OCI-LY1 (cell line): ENCODE data around the gene MRPS6.

Experiments used
- H2AFZ ChIP-seq: fragments of 200-600 bp; sonication (generic), shearing (Covaris generic); 2 replicates; pipeline ENCODE4 v1.6.0; 2014; ENCODE audit warnings: antibody characterized with exemption, mild to moderate bottlenecking, low read length
- H3F3A ChIP-seq: fragments of 200-600 bp; sonication (generic), shearing (Covaris generic); 2 replicates; pipeline ENCODE4 v1.6.0; 2014; ENCODE audit warnings: mild to moderate bottlenecking, antibody characterized with exemption, low read length, moderate library complexity; ENCODE audit not compliant: insufficient read depth
- H3K27ac ChIP-seq: fragments of 200-600 bp; sonication (generic); 2 replicates; pipeline ENCODE4 v1.5.1; 2014; ENCODE audit warnings: low read length, mixed run types, mild to moderate bottlenecking, low read depth; ENCODE audit not compliant: poor library complexity, severe bottlenecking
- H3K27me3 ChIP-seq: fragments of 200-600 bp; sonication (generic); 2 replicates; pipeline ENCODE4 v1.6.0; 2014; ENCODE audit warnings: antibody characterized with exemption, mild to moderate bottlenecking, low read length, moderate library complexity; ENCODE audit not compliant: insufficient read depth
- H3K36me3 ChIP-seq: fragments of 200-600 bp; sonication (generic); 2 replicates; pipeline ENCODE4 v1.6.1; 2014; ENCODE audit warnings: mild to moderate bottlenecking, antibody characterized with exemption, low read length, moderate library complexity, mixed read lengths; ENCODE audit not compliant: insufficient read depth
- H3K4me1 ChIP-seq: fragments of 200-600 bp; sonication (generic); 2 replicates; pipeline ENCODE4 v1.5.1; 2014; ENCODE audit warnings: mild to moderate bottlenecking, low read length, moderate library complexity; ENCODE audit not compliant: insufficient read depth, severe bottlenecking
- H3K4me2 ChIP-seq: fragments of 200-600 bp; sonication (generic), shearing (Covaris generic); 2 replicates; pipeline ENCODE4 v1.6.1; 2014; ENCODE audit warnings: low read length
- H3K4me3 ChIP-seq: fragments of 200-600 bp; sonication (generic); 2 replicates; pipeline ENCODE4 v1.5.1; 2014; ENCODE audit warnings: low read length, low read depth, mild to moderate bottlenecking, mixed read lengths; ENCODE audit not compliant: poor library complexity, severe bottlenecking
- H3K79me2 ChIP-seq: fragments of 200-600 bp; shearing (Covaris generic); 2 replicates; pipeline ENCODE4 v1.6.1; 2016; ENCODE audit warnings: mixed run types, low read length, mixed read lengths; ENCODE audit not compliant: insufficient read depth
- H3K9ac ChIP-seq: fragments of 200-600 bp; sonication (generic), shearing (Covaris generic); 2 replicates; pipeline ENCODE4 v1.6.1; 2014; ENCODE audit warnings: mild to moderate bottlenecking, low read length, mixed read lengths
- H3K9me2 ChIP-seq: fragments of 200-600 bp; sonication (generic), shearing (Covaris generic); 2 replicates; pipeline ENCODE4 v1.6.1; 2014; ENCODE audit warnings: low read depth, mild to moderate bottlenecking, low read length, mixed read lengths
- H3K9me3 ChIP-seq: fragments of 200-600 bp; shearing (Covaris generic); 2 replicates; pipeline ENCODE4 v1.6.1; 2014; ENCODE audit warnings: low read length, mixed read lengths
- H4K20me1 ChIP-seq: fragments of 200-600 bp; sonication (generic), shearing (Covaris generic); 2 replicates; pipeline ENCODE4 v1.6.0; 2016; ENCODE audit warnings: mild to moderate bottlenecking, low read length; ENCODE audit not compliant: insufficient read depth
- CTCF ChIP-seq: fragments of 200-600 bp; sonication (generic), shearing (Covaris generic); IDR thresholded peaks from 2 replicates; pipeline ENCODE4 v1.5.1; 2017; ENCODE audit warnings: mild to moderate bottlenecking, antibody characterized with exemption, low read length, moderate library complexity, mixed read lengths
- EZH2 ChIP-seq: fragments of 200-600 bp; sonication (generic), shearing (Covaris generic); IDR thresholded peaks from 2 replicates; pipeline ENCODE4 v1.8.0; 2017; ENCODE audit warnings: borderline replicate concordance, mixed run types, mild to moderate bottlenecking, antibody characterized with exemption, low read length, moderate library complexity, mixed read lengths

MRPS6 gene

GRCh38 chr21:34054259-34054658 lies 19.1 kb upstream of the MRPS6 start:
- TF ChIP-seq CTCF (no peak), EZH2 (no peak)
- Histone ChIP-seq H3K9me2 (no peaks in the 10 kb centered on the region), H3K36me3 (no peaks in the 10 kb centered on the region), H3K4me2 (no peak overlapping the region), H3K79me2 (no peaks in the 10 kb centered on the region), H2AFZ (no peak overlapping the region), H3K4me1 (no peaks in the 10 kb centered on the region), H4K20me1 (no peaks in the 10 kb centered on the region), H3K9ac (no peak overlapping the region), H3K27ac (no peak overlapping the region), H3K4me3 (no peak overlapping the region), H3K27me3 (no peaks in the 10 kb centered on the region), H3K9me3 (no peaks in the 10 kb centered on the region), H3F3A (no peaks in the 10 kb centered on the region)

- Histone ChIP-seq H3K4me1 (no peaks in the 10 kb centered on the region), H3K9me2 (no peaks in the 10 kb centered on the region), H3K9ac (no peak overlapping the region), H3K27ac (no peak overlapping the region), H3K79me2 (no peaks in the 10 kb centered on the region), H4K20me1 (no peaks in the 10 kb centered on the region), H3K4me3 (no peak overlapping the region), H3K9me3 (no peaks in the 10 kb centered on the region), H3F3A (no peaks in the 10 kb centered on the region), H2AFZ (no peak overlapping the region), H3K4me2 (no peak overlapping the region), H3K36me3 (no peaks in the 10 kb centered on the region), H3K27me3 (no peaks in the 10 kb centered on the region)
- TF ChIP-seq EZH2 (no peak), CTCF (no peak)
Measured at GRCh38 chr21:34055615-34056014, 17.8 kb upstream of the MRPS6 start.

GRCh38 chr21:34061983-34062382 lies 11.4 kb upstream of the MRPS6 start:
- TF ChIP-seq EZH2 = no peak
- TF ChIP-seq CTCF = no peak
- H3F3A ChIP-seq = no peaks in the 10 kb centered on the region
- no peak overlapping the region for H2AFZ ChIP-seq
- H3K9me3 ChIP-seq = no peaks in the 10 kb centered on the region
- no peaks in the 10 kb centered on the region; the same call in 1 of the 2 replicates for H3K36me3 ChIP-seq
- no peak overlapping the region for H3K27ac ChIP-seq
- no peak overlapping the region for H3K9ac ChIP-seq
- no peaks in the 10 kb centered on the region for H4K20me1 ChIP-seq
- no peaks in the 10 kb centered on the region for H3K4me1 ChIP-seq
- no peak overlapping the region; the same call in 1 of the 2 replicates for H3K4me2 ChIP-seq
- no peaks in the 10 kb centered on the region for H3K79me2 ChIP-seq
- no peaks in the 10 kb centered on the region; the same call in 1 of the 2 replicates for H3K27me3 ChIP-seq
- no peaks in the 10 kb centered on the region for H3K9me2 ChIP-seq
- H3K4me3 ChIP-seq = no peak overlapping the region
